Measurements from ENCODE around the gene COPZ1. TPM values are rescaled to one million over a fixed set of nuclear protein-coding genes. Genes with fewer than 3 reads are reported as not detected.

The COPZ1 gene
- total RNA-seq, 1 donor from 2014 or later: 89.5 TPM

- Histone ChIP-seq H3K36me3 (ENCODE audit: control insufficient read depth, insufficient read depth, low read length) (peaks cover 12% of the 10 kb centered on the region), H3K4me3 (ENCODE audit: low read depth, low read length) (no peak overlapping the region), H3K27me3 (ENCODE audit: control insufficient read depth, insufficient read depth, low read length) (no peaks in the 10 kb centered on the region)
- no peak for TF ChIP-seq CTCF (IDR thresholded peaks at IDR 0.05; ENCODE audit: insufficient read depth, low read length, severe bottlenecking)
- DNase-seq (ENCODE audit: low read depth) (peak; percentile 73), FAIRE-seq (no peak)
Observed at GRCh38 chr12:54286042-54287030, 38.6 kb upstream of the COPZ1 start.

DNA sequence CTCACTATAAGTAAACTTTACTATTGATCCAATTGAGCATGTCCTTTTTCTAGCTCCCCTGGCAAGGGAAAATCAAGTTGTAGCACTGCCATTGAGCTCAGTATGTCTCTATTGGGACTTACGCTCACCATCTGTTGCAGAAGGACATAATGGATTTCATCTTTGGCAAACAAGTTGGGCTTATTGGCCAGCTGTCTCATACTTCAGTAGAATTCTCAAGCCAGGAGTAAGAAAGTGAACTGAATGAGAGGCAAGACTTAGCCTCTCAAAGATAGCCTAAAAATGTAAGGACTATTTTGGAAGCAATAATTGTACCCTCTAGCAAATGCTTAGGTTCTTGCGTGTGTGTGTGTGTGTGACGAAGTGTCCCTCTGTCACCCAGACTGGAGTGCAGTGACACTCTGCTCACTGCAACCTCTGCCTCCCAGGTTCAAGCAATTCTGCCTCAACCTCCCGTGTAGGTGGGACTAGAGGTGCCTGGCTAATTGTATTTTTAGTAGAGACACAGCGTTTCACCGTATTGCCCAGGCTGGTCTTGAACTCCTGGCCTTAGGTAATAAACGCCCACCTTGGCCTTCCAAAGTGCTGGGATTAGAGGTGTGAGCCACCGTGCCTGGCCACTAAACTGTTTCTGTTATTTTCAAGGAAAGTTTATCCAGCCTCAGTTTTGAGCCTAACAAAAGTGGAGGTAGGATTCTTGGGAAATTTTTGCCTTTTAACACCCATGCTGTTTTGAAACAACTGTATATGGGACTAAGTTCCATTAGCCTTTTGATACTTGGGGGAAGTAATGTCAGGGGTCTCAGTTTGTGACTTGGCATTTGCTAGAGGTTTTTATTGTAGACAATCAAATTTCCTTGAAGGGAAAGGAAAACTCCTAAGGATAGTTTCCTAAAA is 37.4 kb upstream of the COPZ1 start:
- H3K27me3 ChIP-seq (ENCODE audit: control insufficient read depth, insufficient read depth, low read length): no peaks in the 10 kb centered on the region
- no peak for FAIRE-seq
- TF ChIP-seq CTCF (IDR thresholded peaks at IDR 0.05; ENCODE audit: insufficient read depth, low read length, severe bottlenecking): no peak
- H3K36me3 ChIP-seq (ENCODE audit: control insufficient read depth, insufficient read depth, low read length): peaks cover 10% of the 10 kb centered on the region
- no peak for DNase-seq (ENCODE audit: low read depth)
- no peak overlapping the region for H3K4me3 ChIP-seq (ENCODE audit: low read depth, low read length)

- Histone ChIP-seq H3K36me3 (ENCODE audit: control insufficient read depth, insufficient read depth, low read length) (peaks cover under 1% of the 10 kb centered on the region), H3K4me3 (ENCODE audit: low read depth, low read length) (no peak overlapping the region), H3K27me3 (ENCODE audit: control insufficient read depth, insufficient read depth, low read length) (no peaks in the 10 kb centered on the region)
- DNase-seq (ENCODE audit: low read depth) (no peak), FAIRE-seq (no peak)
- TF ChIP-seq CTCF (IDR thresholded peaks at IDR 0.05; ENCODE audit: insufficient read depth, low read length, severe bottlenecking): no peak
Observed at GRCh38 chr12:54292083-54292930, 32.6 kb upstream of the COPZ1 start.

GRCh38 chr12:54292931-54293241 is 32.0 kb upstream of the COPZ1 start:
- FAIRE-seq (no peak), DNase-seq (ENCODE audit: low read depth) (no peak)
- no peaks in the 10 kb centered on the region for H3K36me3 ChIP-seq (ENCODE audit: control insufficient read depth, insufficient read depth, low read length)
- TF ChIP-seq CTCF (IDR thresholded peaks at IDR 0.05; ENCODE audit: insufficient read depth, low read length, severe bottlenecking): no peak
- H3K4me3 ChIP-seq (ENCODE audit: low read depth, low read length): no peak overlapping the region
- no peaks in the 10 kb centered on the region for H3K27me3 ChIP-seq (ENCODE audit: control insufficient read depth, insufficient read depth, low read length)

GRCh38 chr12:54294152-54294952 is 30.6 kb upstream of the COPZ1 start:
- H3K36me3 ChIP-seq (ENCODE audit: control insufficient read depth, insufficient read depth, low read length): no peaks in the 10 kb centered on the region

More at GRCh38 chr12:54294152-54294952, 30.6 kb upstream of the COPZ1 start:
- FAIRE-seq: no peak
- H3K27me3 ChIP-seq (ENCODE audit: control insufficient read depth, insufficient read depth, low read length): no peaks in the 10 kb centered on the region
- peak; percentile 84 for TF ChIP-seq CTCF (IDR thresholded peaks at IDR 0.05; ENCODE audit: insufficient read depth, low read length, severe bottlenecking)
- DNase-seq (ENCODE audit: low read depth): no peak
- H3K4me3 ChIP-seq (ENCODE audit: low read depth, low read length): no peak overlapping the region
